ENCODE results near the gene ROR1. TPM values are rescaled to one million over a fixed set of nuclear protein-coding genes. Genes with fewer than 3 reads are reported as not detected.

Gene ROR1
- polyA plus RNA-seq, 6 donors from 2014 or later = 0.36 to 6.2 (median 1.3) TPM

GRCh38 chr1:64049900-64050540, 276.2 kb downstream of the ROR1 start:
- no peak for DNase-seq
- no peaks in the 10 kb centered on the region for H3K4me1 Mint-ChIP-seq
- no peaks in the 10 kb centered on the region for H3K36me3 Mint-ChIP-seq
- H3K4me3 Mint-ChIP-seq = no peak overlapping the region
- H3K9me3 Mint-ChIP-seq = no peaks in the 10 kb centered on the region
- H3K27ac Mint-ChIP-seq = no peak overlapping the region
- H3K27me3 Mint-ChIP-seq = no peaks in the 10 kb centered on the region
- no peak for ATAC-seq (ENCODE audit: low read depth in 2 of 2)

GRCh38 chr1:64050601-64051000, 276.8 kb downstream of the ROR1 start:
- H3K9me3 Mint-ChIP-seq = no peaks in the 10 kb centered on the region
- DNase-seq = no peak
- no peaks in the 10 kb centered on the region for H3K36me3 Mint-ChIP-seq
- no peak overlapping the region for H3K4me3 Mint-ChIP-seq
- no peak for ATAC-seq (ENCODE audit: low read depth in 2 of 2)
- H3K27me3 Mint-ChIP-seq = no peaks in the 10 kb centered on the region
- H3K27ac Mint-ChIP-seq = no peak overlapping the region
- no peaks in the 10 kb centered on the region for H3K4me1 Mint-ChIP-seq

GRCh38 chr1:64051796-64052195, 278.0 kb downstream of the ROR1 start:
- DNase-seq (no peak), ATAC-seq (ENCODE audit: low read depth in 2 of 2) (no peak)
- H3K27me3 Mint-ChIP-seq = no peaks in the 10 kb centered on the region
- H3K27ac Mint-ChIP-seq = no peak overlapping the region
- H3K4me1 Mint-ChIP-seq = no peaks in the 10 kb centered on the region
- no peaks in the 10 kb centered on the region for H3K9me3 Mint-ChIP-seq
- H3K4me3 Mint-ChIP-seq = no peak overlapping the region
- no peaks in the 10 kb centered on the region for H3K36me3 Mint-ChIP-seq

- no peaks in the 10 kb centered on the region for H3K27me3 Mint-ChIP-seq
- ATAC-seq (ENCODE audit: low read depth in 2 of 2) (no peak), DNase-seq (no peak)
- peaks cover 0 to 2% (median 2%) of the 10 kb centered on the region in 7 donors for H3K9me3 Mint-ChIP-seq
- no peaks in the 10 kb centered on the region for H3K4me1 Mint-ChIP-seq
- H3K36me3 Mint-ChIP-seq = no peaks in the 10 kb centered on the region
- no peak overlapping the region for H3K27ac Mint-ChIP-seq
- no peak overlapping the region for H3K4me3 Mint-ChIP-seq
Measured at GRCh38 chr1:64052777-64053176, 279.0 kb downstream of the ROR1 start.

- Mint-ChIP-seq H3K27ac (no peak overlapping the region), H3K4me1 (no peaks in the 10 kb centered on the region), H3K4me3 (no peak overlapping the region), H3K9me3 (peaks cover 0 to 19% (median 14%) of the 10 kb centered on the region in 7 donors), H3K27me3 (peaks cover 0 to 5% (median 0%) of the 10 kb centered on the region in 3 donors), H3K36me3 (peaks cover 0 to 10% of the 10 kb centered on the region in 2 donors)
- DNase-seq = no peak
- ATAC-seq (ENCODE audit: low read depth in 2 of 2) = no peak
Measured at GRCh38 chr1:64055310-64055709, 281.5 kb downstream of the ROR1 start.

GRCh38 chr1:64059556-64059955, 285.7 kb downstream of the ROR1 start:
- peaks cover 0 to 8% (median 5%) of the 10 kb centered on the region in 3 donors for H3K27me3 Mint-ChIP-seq
- H3K9me3 Mint-ChIP-seq = peaks cover 6 to 29% (median 14%) of the 10 kb centered on the region in 7 donors
- H3K36me3 Mint-ChIP-seq = peaks cover 8 to 11% of the 10 kb centered on the region in 2 donors
- H3K4me3 Mint-ChIP-seq = no peak overlapping the region
- no peak for DNase-seq
- no peaks in the 10 kb centered on the region for H3K4me1 Mint-ChIP-seq
- H3K27ac Mint-ChIP-seq = no peak overlapping the region
- no peak for ATAC-seq (ENCODE audit: low read depth in 2 of 2)

- DNase-seq (no peak), ATAC-seq (ENCODE audit: low read depth in 2 of 2) (no peak)
- Mint-ChIP-seq H3K4me1 (no peaks in the 10 kb centered on the region), H3K4me3 (no peak overlapping the region), H3K9me3 (peaks cover 6 to 29% (median 14%) of the 10 kb centered on the region in 7 donors), H3K36me3 (peaks cover 8 to 11% of the 10 kb centered on the region in 2 donors), H3K27ac (peak overlapping the region in 1 of 6 donors; percentile 3), H3K27me3 (peaks cover 0 to 8% (median 5%) of the 10 kb centered on the region in 3 donors)
Measured at GRCh38 chr1:64060611-64061302, 286.9 kb downstream of the ROR1 start.

- no peak overlapping the region for H3K4me3 Mint-ChIP-seq
- ATAC-seq (ENCODE audit: low read depth in 2 of 2) (no peak), DNase-seq (no peak)
- no peaks in the 10 kb centered on the region for H3K4me1 Mint-ChIP-seq
- peaks cover 6 to 29% (median 14%) of the 10 kb centered on the region in 7 donors for H3K9me3 Mint-ChIP-seq
- H3K36me3 Mint-ChIP-seq = peaks cover 8 to 11% of the 10 kb centered on the region in 2 donors
- H3K27ac Mint-ChIP-seq = no peak overlapping the region
- H3K27me3 Mint-ChIP-seq = peaks cover 0 to 8% (median 5%) of the 10 kb centered on the region in 3 donors
Measured at GRCh38 chr1:64061430-64062104, 287.8 kb downstream of the ROR1 start.

- no peak overlapping the region for H3K4me3 Mint-ChIP-seq
- peaks cover 8 to 11% of the 10 kb centered on the region in 2 donors for H3K36me3 Mint-ChIP-seq
- no peak for ATAC-seq (ENCODE audit: low read depth in 2 of 2)
- H3K27me3 Mint-ChIP-seq = peaks cover 0 to 8% (median 5%) of the 10 kb centered on the region in 3 donors
- H3K9me3 Mint-ChIP-seq = peaks cover 6 to 29% (median 14%) of the 10 kb centered on the region in 7 donors
- H3K4me1 Mint-ChIP-seq = no peaks in the 10 kb centered on the region
- no peak overlapping the region for H3K27ac Mint-ChIP-seq
- no peak for DNase-seq
Measured at GRCh38 chr1:64062529-64062928, 288.7 kb downstream of the ROR1 start.

- H3K4me3 Mint-ChIP-seq = no peak overlapping the region
- H3K9me3 Mint-ChIP-seq = peaks cover 6 to 23% (median 12%) of the 10 kb centered on the region in 7 donors
- peaks cover 0 to 8% (median 5%) of the 10 kb centered on the region in 3 donors for H3K27me3 Mint-ChIP-seq
- DNase-seq = no peak
- H3K36me3 Mint-ChIP-seq = peaks cover 8 to 11% of the 10 kb centered on the region in 2 donors
- H3K4me1 Mint-ChIP-seq = no peaks in the 10 kb centered on the region
- H3K27ac Mint-ChIP-seq = no peak overlapping the region
- no peak for ATAC-seq (ENCODE audit: low read depth in 2 of 2)
Measured at GRCh38 chr1:64062941-64063581, 289.2 kb downstream of the ROR1 start.

- no peak overlapping the region for H3K27ac Mint-ChIP-seq
- peaks cover 0 to 12% (median 5%) of the 10 kb centered on the region in 7 donors for H3K9me3 Mint-ChIP-seq
- no peaks in the 10 kb centered on the region for H3K4me1 Mint-ChIP-seq
- DNase-seq (no peak), ATAC-seq (ENCODE audit: low read depth in 2 of 2) (no peak)
- peaks cover 0 to 7% (median 0%) of the 10 kb centered on the region in 3 donors for H3K27me3 Mint-ChIP-seq
- H3K36me3 Mint-ChIP-seq = peaks cover 0 to 8% of the 10 kb centered on the region in 2 donors
- H3K4me3 Mint-ChIP-seq = no peak overlapping the region
Measured at GRCh38 chr1:64065571-64065970, 291.8 kb downstream of the ROR1 start.

- Mint-ChIP-seq H3K36me3 (no peaks in the 10 kb centered on the region), H3K4me1 (no peaks in the 10 kb centered on the region), H3K27me3 (peaks cover 0 to 8% (median 0%) of the 10 kb centered on the region in 3 donors), H3K9me3 (peaks cover 0 to 5% (median 0%) of the 10 kb centered on the region in 7 donors), H3K4me3 (no peak overlapping the region), H3K27ac (no peak overlapping the region)
- ATAC-seq (ENCODE audit: low read depth in 2 of 2) (no peak), DNase-seq (no peak)
Measured at GRCh38 chr1:64072089-64072793, 298.4 kb downstream of the ROR1 start.

GRCh38 chr1:64073705-64074104, 299.9 kb downstream of the ROR1 start:
- H3K4me3 Mint-ChIP-seq = no peak overlapping the region
- H3K9me3 Mint-ChIP-seq = peaks cover 0 to 5% (median 0%) of the 10 kb centered on the region in 7 donors
- H3K27ac Mint-ChIP-seq = no peak overlapping the region
- DNase-seq (no peak), ATAC-seq (ENCODE audit: low read depth in 2 of 2) (no peak)
- H3K4me1 Mint-ChIP-seq = no peaks in the 10 kb centered on the region
- no peaks in the 10 kb centered on the region for H3K36me3 Mint-ChIP-seq
- peaks cover 0 to 8% (median 0%) of the 10 kb centered on the region in 3 donors for H3K27me3 Mint-ChIP-seq
